Esophagus muscularis mucosa (tissue), 3 donors: Measurements from ENCODE around the gene DMWD.

Source experiments
- CTCF ChIP-seq, 3 experiments: fragments of 200-600 bp in 2 of 3; fragments of 450-650 bp in 1 of 3; sonication (generic) in 2 of 3; IDR thresholded peaks; one replicate each; pipeline ENCODE4 v1.5.1; 2017 to 2019; ENCODE audit warnings: antibody characterized with exemption in 3 of 3, mild to moderate bottlenecking in 2 of 3, moderate library complexity in 1 of 3
- POLR2A ChIP-seq: fragments of 450-650 bp; IDR thresholded peaks from one replicate; pipeline ENCODE4 v1.6.1; 2017; ENCODE audit warnings: antibody characterized with exemption, moderate library complexity, mild to moderate bottlenecking, low read depth

- TF ChIP-seq CTCF (IDR thresholded peaks at IDR 0.05) (no peak), POLR2A (no peak)
These were observed 22.8 kb downstream of the DMWD start for GRCh38 chr19:45769821-45770191.
